A549 treated with Mapracorat at 1 μM for 4 hours (cell line): ENCODE results near the gene TMCO6. TPM values are rescaled to one million over a fixed set of nuclear protein-coding genes. Genes with fewer than 3 reads are reported as not detected.

Experiments used
- total RNA-seq: library from RNA; stranded (reverse); fragments of 200-300 nt; extraction: Qiagen RNA extraction; gene quantifications from 5 replicates; pipeline ENCODE4 v1.2.3, GENCODE V29; 2022

The TMCO6 gene
- 8.4 to 14.4 TPM (median 13.0 TPM) in 5 replicates for total RNA-seq

DNA sequence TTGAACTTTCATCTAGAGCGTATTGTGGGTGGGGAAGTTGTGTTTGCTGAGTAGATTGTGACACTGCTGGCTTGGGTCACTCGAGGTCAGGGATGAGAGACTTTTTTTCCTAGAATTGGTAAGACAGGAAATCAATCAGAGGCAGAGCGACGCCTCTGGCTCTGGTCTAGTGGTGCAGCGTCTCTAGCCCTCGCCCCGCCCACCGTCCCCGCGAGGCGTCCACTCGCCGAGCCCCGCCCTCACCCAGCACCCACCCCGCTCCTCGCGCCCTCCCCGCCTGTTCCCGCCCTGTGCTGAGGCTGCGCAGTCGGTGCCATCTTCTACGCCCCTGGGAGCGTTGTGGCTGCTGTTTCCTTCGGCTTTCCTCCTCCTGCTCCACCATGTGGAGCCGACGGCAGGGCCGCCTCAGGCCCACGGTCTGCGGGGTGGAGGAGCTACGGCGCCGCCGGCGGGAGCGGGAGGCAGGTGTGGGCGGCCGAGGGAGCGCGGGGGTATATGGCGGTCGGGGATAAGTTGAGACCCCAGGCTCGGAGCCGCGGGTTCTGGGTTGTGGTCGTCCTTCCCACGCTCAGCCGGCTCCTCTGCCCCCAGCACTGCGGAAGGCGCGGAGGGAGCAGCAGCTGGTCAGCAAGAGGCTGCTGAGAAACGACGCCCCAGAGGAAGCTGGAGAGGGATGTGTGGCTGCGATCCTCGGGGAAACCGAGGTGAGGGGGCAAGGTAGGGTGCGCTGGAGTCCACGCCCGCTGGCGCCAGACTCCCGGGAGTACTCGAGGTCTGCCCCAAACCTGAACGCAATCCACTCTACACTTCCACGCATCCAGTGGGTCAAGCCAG is at the start of gene TMCO6:
TSS of gene TMCO6 (plus strand) at position 304 of the 834 bp plus-strand sequence. CDS start at position 381, 77 bp downstream.

GRCh38 chr5:140633021-140633471 is 6.2 kb upstream of the TMCO6 start, which contains the start of gene CD14:
Gene CD14 (minus strand): TSS chr5:140633175. CDS start chr5:140633071, 104 bp downstream.

GRCh38 chr5:140664359-140665119 is 25.3 kb downstream of the TMCO6 start, which contains the start of gene WDR55:
Gene WDR55 (plus strand): TSS chr5:140664904. CDS start chr5:140664913, 9 bp downstream.

GRCh38 chr5:140673187-140673976 is 34.1 kb downstream of the TMCO6 start, which contains the start of gene DND1:
Gene DND1 (minus strand): TSS chr5:140673576. CDS start chr5:140673542, 34 bp downstream.

GRCh38 chr5:140690941-140691924 is 52.0 kb downstream of the TMCO6 start, which contains the start of the genes HARS1 and HARS2:
Gene HARS1 (minus strand): TSS chr5:140691370. CDS start chr5:140691304, 66 bp downstream.
Gene HARS2 (plus strand): TSS chr5:140691455. CDS start chr5:140691649, 194 bp downstream.

Other genes starting within 250 kb of the TMCO6 start
- gene ANKHD1, start 237.6 kb upstream of the TMCO6 start, total RNA-seq, result 46.2 to 52.4 TPM (median 47.8 TPM) in 5 replicates
- 1.3 to 2.8 TPM (median 1.9 TPM) in 5 replicates for gene EIF4EBP3, start 91.8 kb upstream of the TMCO6 start, total RNA-seq
- gene SRA1, start 82.0 kb upstream of the TMCO6 start, total RNA-seq, result 38.4 to 48.2 TPM (median 43.4 TPM) in 5 replicates
- gene APBB3, start 74.9 kb upstream of the TMCO6 start, total RNA-seq, result 3.9 to 7.5 TPM (median 6.1 TPM) in 5 replicates
- gene SLC35A4, start 74.6 kb upstream of the TMCO6 start, total RNA-seq, result 74.1 to 79.0 TPM (median 75.3 TPM) in 5 replicates
- gene CD14, start 6.3 kb upstream of the TMCO6 start, total RNA-seq, result 3.4 to 4.7 TPM (median 4.3 TPM) in 5 replicates
- 113 to 119 TPM (median 117 TPM) in 5 replicates for gene NDUFA2, start 8.2 kb downstream of the TMCO6 start, total RNA-seq
- gene IK, start 8.4 kb downstream of the TMCO6 start, total RNA-seq, result 86.3 to 123 TPM (median 89.1 TPM) in 5 replicates
- 27.2 to 30.4 TPM (median 27.7 TPM) in 5 replicates for gene WDR55, start 25.5 kb downstream of the TMCO6 start, total RNA-seq
- gene DND1, start 34.1 kb downstream of the TMCO6 start, total RNA-seq, result 0.66 to 1.0 TPM (median 0.88 TPM) in 5 replicates
- gene HARS1, start 51.9 kb downstream of the TMCO6 start, total RNA-seq, result 70.9 to 83.6 TPM (median 77.9 TPM) in 5 replicates
- 34.5 to 42.6 TPM (median 36.4 TPM) in 5 replicates for gene HARS2, start 52.0 kb downstream of the TMCO6 start, total RNA-seq
- gene ZMAT2, start 61.0 kb downstream of the TMCO6 start, total RNA-seq, result 80.7 to 116 TPM (median 88.0 TPM) in 5 replicates
- gene PCDHA1, start 146.7 kb downstream of the TMCO6 start, total RNA-seq, result 0.06 to 0.23 TPM (median 0.14 TPM) in 5 replicates
- gene PCDHA2, start 155.4 kb downstream of the TMCO6 start, total RNA-seq, result 0.10 TPM in 1 of 5 replicates, not detected in the others
- gene PCDHA3, start 161.6 kb downstream of the TMCO6 start, total RNA-seq, result 0.71 to 1.1 TPM (median 0.99 TPM) in 5 replicates
- 1.5 to 1.8 TPM (median 1.7 TPM) in 5 replicates for gene PCDHA4, start 167.6 kb downstream of the TMCO6 start, total RNA-seq
- gene PCDHA5, start 182.2 kb downstream of the TMCO6 start, total RNA-seq, result 0.64 to 0.87 TPM (median 0.77 TPM) in 5 replicates
- 0.06 to 0.08 TPM in 2 of 5 replicates, not detected in the others for gene PCDHA6, start 188.5 kb downstream of the TMCO6 start, total RNA-seq
- gene PCDHA7, start 194.8 kb downstream of the TMCO6 start, total RNA-seq, result 0.09 to 0.15 TPM (median 0.12 TPM) in 4 of 5 replicates, not detected in the other
- 0.05 to 0.07 TPM (median 0.06 TPM) in 4 of 5 replicates, not detected in the other for gene PCDHA8, start 201.7 kb downstream of the TMCO6 start, total RNA-seq
- 0.02 TPM in 1 of 5 replicates, not detected in the others for gene PCDHA9, start 208.9 kb downstream of the TMCO6 start, total RNA-seq
- 0.01 to 0.06 TPM (median 0.03 TPM) in 4 of 5 replicates, not detected in the other for gene PCDHA10, start 216.4 kb downstream of the TMCO6 start, total RNA-seq
- 0.04 to 0.08 TPM (median 0.06 TPM) in 4 of 5 replicates, not detected in the other for gene PCDHA11, start 229.5 kb downstream of the TMCO6 start, total RNA-seq
- gene PCDHA12, start 235.9 kb downstream of the TMCO6 start, total RNA-seq, result 2.8 to 3.2 TPM (median 3.0 TPM) in 5 replicates
- gene PCDHA13, start 242.7 kb downstream of the TMCO6 start, total RNA-seq, result 0.05 to 0.06 TPM in 2 of 5 replicates, not detected in the others